ENCODE data around the gene NT5C3A. TPM values are rescaled to one million over a fixed set of nuclear protein-coding genes. Genes with fewer than 3 reads are reported as not detected.

Gene NT5C3A
- total RNA-seq, 1 experiment from 2014 or later = 57.7 TPM

DNA sequence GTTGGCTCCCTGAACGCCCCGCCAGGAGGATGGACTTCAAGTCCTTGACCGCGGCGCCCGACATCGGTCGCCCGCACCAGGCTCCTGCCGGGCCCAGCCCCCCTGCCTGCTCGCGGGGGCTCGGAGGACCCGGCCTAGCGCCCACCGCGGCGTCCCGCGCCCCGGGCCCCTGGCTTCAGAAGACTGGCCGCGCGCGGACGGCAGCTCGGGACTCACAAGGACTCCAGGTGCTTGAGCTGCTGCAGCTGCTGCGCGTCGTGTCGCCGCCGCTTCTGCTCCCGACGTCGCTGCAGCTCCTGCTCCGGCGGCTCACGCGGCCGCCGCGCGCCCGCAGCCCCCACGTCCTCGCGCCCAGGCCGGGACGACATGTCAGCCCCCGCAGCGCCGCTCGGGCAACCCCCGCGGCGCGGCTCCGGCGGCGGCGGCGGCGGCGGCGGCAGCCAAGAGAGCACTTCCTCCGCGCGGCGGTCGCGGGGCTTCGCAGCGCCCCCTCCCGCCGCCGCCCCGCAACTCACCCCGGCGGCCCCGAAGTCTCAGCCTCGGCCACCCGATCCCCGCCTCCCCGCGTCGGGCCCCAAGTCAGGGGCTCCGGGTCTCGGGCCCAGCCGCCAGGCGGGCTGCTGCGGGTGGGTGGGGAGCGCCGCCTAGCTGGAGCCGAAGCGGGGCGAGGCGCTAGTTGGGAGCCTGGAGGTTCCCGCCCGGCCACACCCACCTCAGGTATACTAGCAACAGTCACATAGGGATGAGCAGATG, 46.6 kb upstream of the NT5C3A start, which contains the start of gene RP9:
Gene RP9 (minus strand): TSS at position 400 of the 753 bp plus-strand sequence. CDS start 32 bp downstream, at position 368.
- peak within 1 kb of the TSS; percentile 95 for H3K4me3 ChIP-seq (ENCODE audit: low read depth, low read length, poor library complexity, severe bottlenecking)
- TF ChIP-seq, protein P1, sequence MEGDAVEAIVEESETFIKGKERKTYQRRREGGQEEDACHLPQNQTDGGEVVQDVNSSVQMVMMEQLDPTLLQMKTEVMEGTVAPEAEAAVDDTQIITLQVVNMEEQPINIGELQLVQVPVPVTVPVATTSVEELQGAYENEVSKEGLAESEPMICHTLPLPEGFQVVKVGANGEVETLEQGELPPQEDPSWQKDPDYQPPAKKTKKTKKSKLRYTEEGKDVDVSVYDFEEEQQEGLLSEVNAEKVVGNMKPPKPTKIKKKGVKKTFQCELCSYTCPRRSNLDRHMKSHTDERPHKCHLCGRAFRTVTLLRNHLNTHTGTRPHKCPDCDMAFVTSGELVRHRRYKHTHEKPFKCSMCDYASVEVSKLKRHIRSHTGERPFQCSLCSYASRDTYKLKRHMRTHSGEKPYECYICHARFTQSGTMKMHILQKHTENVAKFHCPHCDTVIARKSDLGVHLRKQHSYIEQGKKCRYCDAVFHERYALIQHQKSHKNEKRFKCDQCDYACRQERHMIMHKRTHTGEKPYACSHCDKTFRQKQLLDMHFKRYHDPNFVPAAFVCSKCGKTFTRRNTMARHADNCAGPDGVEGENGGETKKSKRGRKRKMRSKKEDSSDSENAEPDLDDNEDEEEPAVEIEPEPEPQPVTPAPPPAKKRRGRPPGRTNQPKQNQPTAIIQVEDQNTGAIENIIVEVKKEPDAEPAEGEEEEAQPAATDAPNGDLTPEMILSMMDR (conservative IDR thresholded peaks at IDR 0.05; ENCODE audit: low read depth, low read length) = peak; percentile 60
- no peak for TF ChIP-seq EZH2 (IDR thresholded peaks at IDR 0.05; ENCODE audit: borderline replicate concordance, low read depth, low read length, poor library complexity, severe bottlenecking)
- DNase-seq (ENCODE audit: low spot score) = peak; percentile 89
- CTCF ChIA-PET = interaction anchor here (0.9 to 1.3 kb wide), 2 partner anchors 9 to 309 kb away, joined by 3 read pairs; no protein-coding TSS in a partner anchor
- POLR2A ChIA-PET (ENCODE audit: low non-redundant PET) = interaction anchor here (0.7 kb wide), 1 partner anchor 959 kb away, joined by 3 read pairs; no protein-coding TSS in a partner anchor
- H3K4me1 ChIP-seq (ENCODE audit: insufficient read depth, low read length, poor library complexity, severe bottlenecking) = peaks cover 8% of the 10 kb centered on the region
- intact Hi-C loops (cut with micrococcal nuclease; ENCODE audit: unreplicated experiment) = loop anchor here (2.0 to 5.0 kb wide), 2 partner anchors 262 to 342 kb away; no protein-coding TSS in a partner anchor
- BruUV-seq (replicated peaks) = no TSS peak
- no peaks in the 10 kb centered on the region for H3K27me3 ChIP-seq (replicated peaks; ENCODE audit: insufficient read depth, low read depth, low read length, poor library complexity)
- no peaks in the 10 kb centered on the region for H3K36me3 ChIP-seq (ENCODE audit: insufficient read depth, low read length, poor library complexity, severe bottlenecking)
- peak within 1 kb of the TSS; percentile 86 for H3K27ac ChIP-seq (ENCODE audit: low read depth, low read length, poor library complexity, severe bottlenecking)
- H3K9me3 ChIP-seq (ENCODE audit: low read depth, low read length, poor library complexity, severe bottlenecking) = no peaks in the 10 kb centered on the region

DNA sequence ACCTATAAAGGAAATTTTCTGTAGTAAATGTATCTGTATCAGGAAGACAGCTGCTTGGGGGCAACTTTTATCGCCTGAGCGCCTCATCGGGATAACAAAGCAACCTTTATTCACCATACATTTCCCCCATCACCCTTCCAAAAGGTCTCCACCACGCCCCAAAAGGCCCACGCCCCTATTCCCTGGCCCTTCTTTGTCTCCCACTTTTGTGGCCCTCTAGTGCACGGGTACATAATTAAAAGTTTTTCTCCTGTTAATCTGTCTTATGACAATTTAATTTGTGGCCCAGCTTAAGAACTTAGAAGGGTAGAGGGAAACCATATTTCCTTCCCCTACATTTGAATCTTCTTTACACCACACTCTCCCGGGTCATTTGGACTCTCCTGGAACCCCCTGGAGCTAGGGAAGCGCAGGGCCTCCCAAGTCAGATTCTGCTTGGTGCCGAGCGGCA, 46.0 kb upstream of the NT5C3A start:
- Histone ChIP-seq H3K36me3 (ENCODE audit: insufficient read depth, low read length, poor library complexity, severe bottlenecking) (peaks cover 2% of the 10 kb centered on the region), H3K27me3 (replicated peaks; ENCODE audit: insufficient read depth, low read depth, low read length, poor library complexity) (no peaks in the 10 kb centered on the region), H3K4me3 (ENCODE audit: low read depth, low read length, poor library complexity, severe bottlenecking) (peak overlapping the region; percentile 95), H3K9me3 (ENCODE audit: low read depth, low read length, poor library complexity, severe bottlenecking) (no peaks in the 10 kb centered on the region), H3K27ac (ENCODE audit: low read depth, low read length, poor library complexity, severe bottlenecking) (peak overlapping the region; percentile 86), H3K4me1 (ENCODE audit: insufficient read depth, low read length, poor library complexity, severe bottlenecking) (peaks cover 8% of the 10 kb centered on the region)
- TF ChIP-seq, protein P1 (conservative IDR thresholded peaks at IDR 0.05; ENCODE audit: low read depth, low read length) = no peak
- TF ChIP-seq EZH2 (IDR thresholded peaks at IDR 0.05; ENCODE audit: borderline replicate concordance, low read depth, low read length, poor library complexity, severe bottlenecking) = no peak
- peak; percentile 63 for DNase-seq (ENCODE audit: low spot score)
- CTCF ChIA-PET = interaction anchor here (0.5 to 1.3 kb wide), 5 partner anchors 9 to 308 kb away, joined by 3 to 5 read pairs (median 3); no protein-coding TSS in a partner anchor
- no TSS peak for BruUV-seq (replicated peaks)
- intact Hi-C loops (cut with micrococcal nuclease; ENCODE audit: unreplicated experiment) = loop anchor here (2.0 to 5.0 kb wide), 2 partner anchors 262 to 341 kb away; no protein-coding TSS in a partner anchor
- POLR2A ChIA-PET (ENCODE audit: low non-redundant PET) = no interaction called here

DNA sequence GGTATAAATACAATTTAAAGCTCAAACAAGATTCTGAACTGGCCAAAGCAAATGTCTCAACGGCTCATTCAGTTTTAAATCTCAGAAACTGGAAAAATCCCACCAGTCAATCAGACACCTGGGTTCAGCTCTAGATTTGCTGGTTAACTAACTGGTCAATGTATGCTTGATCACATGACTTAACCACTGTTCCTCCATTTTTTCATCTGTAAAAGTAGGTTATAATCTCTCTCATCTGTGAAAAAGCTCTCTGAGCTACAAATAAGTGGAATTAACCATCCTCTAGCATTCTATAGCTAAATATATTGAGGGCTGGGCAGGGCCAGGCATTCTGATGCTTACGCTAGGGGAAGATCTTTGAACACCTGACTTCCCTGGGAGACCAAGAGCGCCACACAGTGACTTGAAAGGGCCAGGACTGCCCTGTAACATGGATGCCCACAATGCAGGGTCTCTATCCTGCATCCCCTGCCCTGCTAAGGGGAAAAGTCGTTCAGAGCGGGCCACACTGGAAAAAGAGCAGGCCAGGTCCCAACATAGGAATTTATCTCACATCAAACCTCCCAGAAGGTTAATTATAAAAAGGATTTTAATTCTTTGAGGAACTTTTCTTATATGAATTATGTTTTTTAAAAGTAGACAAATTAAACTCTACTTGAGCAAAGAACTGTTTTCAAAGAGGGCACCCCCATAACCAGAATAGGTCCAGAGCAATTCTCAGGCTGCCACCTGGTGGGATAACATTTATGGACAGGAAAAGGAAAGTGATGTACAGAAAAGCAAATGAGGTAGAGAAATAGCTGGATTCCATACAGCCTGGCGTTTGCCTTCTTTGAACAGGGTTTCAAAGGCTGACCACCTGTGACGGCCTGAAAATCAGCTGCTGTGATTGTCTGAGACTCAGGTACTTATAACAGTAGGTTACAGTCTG, 44.8 kb upstream of the NT5C3A start:
- BruUV-seq (replicated peaks) = no TSS peak
- DNase-seq (ENCODE audit: low spot score) = peak; percentile 58
- ChIA-PET POLR2A (ENCODE audit: low non-redundant PET) (no interaction called here), CTCF (interaction anchor here (1.1 kb wide), 1 partner anchor 261 kb away, joined by 5 read pairs; no protein-coding TSS in a partner anchor)
- H3K36me3 ChIP-seq (ENCODE audit: insufficient read depth, low read length, poor library complexity, severe bottlenecking) = peaks cover 14% of the 10 kb centered on the region
- H3K27ac ChIP-seq (ENCODE audit: low read depth, low read length, poor library complexity, severe bottlenecking) = no peak overlapping the region
- intact Hi-C loops (cut with micrococcal nuclease; ENCODE audit: unreplicated experiment) = loop anchor here (1.0 to 5.0 kb wide), 3 partner anchors 261 to 340 kb away; no protein-coding TSS in a partner anchor
- H3K27me3 ChIP-seq (replicated peaks; ENCODE audit: insufficient read depth, low read depth, low read length, poor library complexity) = no peaks in the 10 kb centered on the region
- H3K4me1 ChIP-seq (ENCODE audit: insufficient read depth, low read length, poor library complexity, severe bottlenecking) = peaks cover 8% of the 10 kb centered on the region
- TF ChIP-seq EZH2 (IDR thresholded peaks at IDR 0.05; ENCODE audit: borderline replicate concordance, low read depth, low read length, poor library complexity, severe bottlenecking) = no peak
- TF ChIP-seq, protein P1 (conservative IDR thresholded peaks at IDR 0.05; ENCODE audit: low read depth, low read length) = peak; percentile 52
- no peaks in the 10 kb centered on the region for H3K9me3 ChIP-seq (ENCODE audit: low read depth, low read length, poor library complexity, severe bottlenecking)
- peak overlapping the region; percentile 95 for H3K4me3 ChIP-seq (ENCODE audit: low read depth, low read length, poor library complexity, severe bottlenecking)

Measured in A673 (cell line).